GM18520 (cell line): ENCODE results near the gene ANKRD35.

Experiments used
- ATAC-seq: cut with Tn5 transposase; IDR thresholded peaks from one replicate; pipeline ENCODE4 v1.9.1; 2021; ENCODE audit not compliant: unreplicated experiment

ANKRD35 gene

GRCh38 chr1:145893306-145894055 lies 7.8 kb upstream of the ANKRD35 start:
- ATAC-seq = no peak

- ATAC-seq = no peak
Observed at GRCh38 chr1:145892486-145893087, 6.9 kb upstream of the ANKRD35 start.

DNA sequence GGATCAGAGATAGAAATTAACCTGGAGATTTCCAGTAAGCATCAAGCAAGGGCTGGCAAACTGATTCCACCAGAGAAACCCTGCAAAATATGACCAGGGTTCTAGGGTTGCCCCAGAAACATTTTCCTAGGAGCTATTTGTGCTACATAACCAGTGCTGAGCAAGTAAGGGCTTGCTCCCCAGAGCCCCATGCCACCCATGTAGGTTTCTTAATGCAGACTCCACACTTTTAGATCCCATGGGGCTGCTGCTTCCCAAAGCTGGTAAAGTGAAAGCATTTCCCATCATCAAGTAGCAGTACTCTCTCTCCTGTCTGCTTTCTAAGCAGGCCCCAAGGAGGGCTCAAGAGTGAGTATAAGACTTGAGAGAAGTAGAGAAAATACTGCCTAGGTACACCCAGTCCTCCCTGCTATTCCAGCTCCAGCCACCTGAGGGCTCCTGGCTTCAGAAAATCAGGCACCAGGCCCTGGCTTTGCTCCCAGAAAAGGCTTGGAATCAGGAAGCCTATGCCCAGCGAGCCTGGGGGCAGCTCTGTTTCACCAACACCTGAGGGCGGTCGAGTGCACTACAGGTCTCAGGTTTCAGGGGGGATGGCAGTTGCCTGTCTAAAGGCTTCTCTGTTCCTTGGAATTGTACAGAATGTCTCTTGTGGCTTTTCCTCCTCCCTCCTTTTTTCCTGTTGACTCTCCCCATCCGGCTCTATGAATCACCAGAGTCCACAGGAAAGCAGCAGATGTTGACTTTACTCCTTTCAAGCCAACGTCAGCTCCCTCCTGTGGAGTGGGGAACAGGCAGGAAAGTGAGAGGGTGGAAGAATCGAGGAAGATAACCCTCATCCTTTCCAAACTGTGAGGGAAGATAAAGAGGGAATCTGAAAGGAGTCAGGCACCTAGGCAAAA lies 6.2 kb upstream of the ANKRD35 start:
- no peak for ATAC-seq

GRCh38 chr1:145891143-145891542 lies 5.5 kb upstream of the ANKRD35 start:
- no peak for ATAC-seq

GRCh38 chr1:145889722-145890121 lies 4.1 kb upstream of the ANKRD35 start:
- ATAC-seq = no peak

DNA sequence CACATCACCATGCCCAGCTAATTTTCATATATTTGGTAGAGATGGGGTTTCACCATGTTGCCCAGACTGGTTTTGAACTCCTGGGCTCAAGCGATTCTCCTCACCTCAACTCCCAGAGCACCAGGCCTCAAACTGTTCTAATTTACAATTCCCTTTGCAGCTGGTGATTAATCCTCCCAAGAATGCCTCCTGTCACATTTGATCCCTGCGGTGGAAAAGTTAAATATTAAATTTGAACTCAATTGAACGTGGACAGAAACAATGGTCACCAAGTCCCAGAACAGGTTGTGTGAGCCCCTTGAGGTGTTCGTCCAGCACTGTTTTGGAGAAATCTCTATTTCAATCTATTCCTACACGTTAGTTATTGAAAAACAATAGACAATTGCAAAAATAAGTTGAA lies 2.0 kb upstream of the ANKRD35 start:
- ATAC-seq = no peak

GRCh38 chr1:145886816-145887215 lies 1.1 kb upstream of the ANKRD35 start:
- no peak for ATAC-seq

GRCh38 chr1:145886390-145886789 lies 724 bp upstream of the ANKRD35 start:
- no peak for ATAC-seq

DNA sequence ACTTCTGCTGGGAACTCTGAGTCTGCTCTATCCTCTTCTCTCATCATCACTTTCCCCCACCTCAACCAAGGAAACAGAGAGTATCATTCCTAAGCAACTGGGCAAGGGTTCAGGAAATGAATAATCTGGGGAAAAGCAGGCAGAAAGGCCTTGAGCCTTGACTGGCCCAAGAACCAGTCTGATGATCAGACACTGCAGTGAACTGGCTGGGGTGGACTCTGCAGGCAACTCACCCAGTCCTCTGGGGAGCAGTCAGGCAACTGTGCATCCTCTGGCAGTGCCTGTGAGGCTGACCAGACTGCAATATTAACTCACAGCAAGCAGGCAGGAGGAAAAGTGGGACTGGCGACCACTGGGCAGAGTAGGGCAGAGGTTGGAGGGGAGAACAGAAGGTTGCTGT lies 991 bp downstream of the ANKRD35 start:
- no peak for ATAC-seq

GRCh38 chr1:145879775-145880174 lies 5.9 kb downstream of the ANKRD35 start:
- no peak for ATAC-seq

DNA sequence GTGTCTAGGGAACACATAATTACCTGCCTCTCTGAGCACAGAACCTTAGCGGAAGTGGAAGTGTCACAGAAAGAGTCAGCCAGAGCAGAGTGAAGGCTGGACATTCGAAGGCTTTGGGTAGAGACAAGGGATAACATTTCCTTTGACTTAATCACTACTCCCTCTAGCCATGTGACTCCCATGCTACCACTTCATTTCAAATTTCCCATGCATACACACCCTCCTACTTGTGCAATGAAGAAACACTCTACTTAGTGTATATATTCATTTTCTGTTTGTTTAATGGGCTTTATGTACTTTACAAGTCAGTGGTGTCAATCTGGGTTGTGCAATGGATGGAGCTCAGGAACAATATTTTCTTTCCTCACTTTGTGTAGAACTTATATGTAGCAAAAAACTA lies 6.9 kb downstream of the ANKRD35 start:
- no peak for ATAC-seq

DNA sequence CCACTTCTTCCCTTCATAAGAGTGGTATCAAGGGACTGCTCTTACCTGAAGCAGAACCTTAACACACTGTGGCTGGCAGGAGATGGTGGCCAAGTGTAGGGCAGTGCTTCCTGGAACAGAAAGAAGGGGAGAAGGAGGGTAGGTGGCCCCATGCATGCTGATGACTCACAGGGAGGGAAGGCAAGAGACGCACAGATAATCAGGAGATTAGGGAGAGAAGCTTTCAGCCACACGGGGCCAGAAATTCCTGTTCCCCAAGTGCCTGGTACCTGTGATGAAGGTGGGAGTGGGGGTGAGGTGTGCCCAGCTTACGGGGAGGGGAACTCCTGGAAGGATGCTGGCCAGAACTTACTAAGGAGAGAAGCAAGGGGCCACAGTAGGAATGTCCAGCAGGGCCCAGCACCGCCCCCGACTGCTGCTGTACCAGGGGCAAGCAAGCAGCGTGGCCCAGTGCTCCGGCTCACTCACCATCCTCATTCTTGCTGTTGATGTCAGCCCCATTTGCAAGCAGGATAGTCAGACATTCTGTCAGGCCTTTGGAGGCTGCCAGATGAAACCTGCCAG lies 7.7 kb downstream of the ANKRD35 start:
- no peak for ATAC-seq

- ATAC-seq = no peak
Observed at GRCh38 chr1:145874646-145875045, 11.0 kb downstream of the ANKRD35 start.

- ATAC-seq = no peak
Observed at GRCh38 chr1:145871994-145872924, 13.4 kb downstream of the ANKRD35 start.

GRCh38 chr1:145868232-145868631 lies 17.4 kb downstream of the ANKRD35 start:
- no peak for ATAC-seq

- no peak for ATAC-seq
Observed at GRCh38 chr1:145863282-145864018, 22.2 kb downstream of the ANKRD35 start.

- peak; percentile 57 for ATAC-seq
Observed at GRCh38 chr1:145859491-145860023, 26.1 kb downstream of the ANKRD35 start.

- peak; percentile 80 for ATAC-seq
Observed at GRCh38 chr1:145858901-145859490, 26.7 kb downstream of the ANKRD35 start, which contains the start of gene PIAS3. Gene PIAS3, minus strand, starts transcription at chr1:145859081. Its CDS starts 91 bp downstream, at chr1:145858990.
